ENCODE measurements around the gene COPS3. TPM values are rescaled to one million over a fixed set of nuclear protein-coding genes. Genes with fewer than 3 reads are reported as not detected.

The COPS3 gene
- total and polyA plus RNA-seq, 10 donors = 29.9 to 58.9 (median 44.5) TPM

DNA sequence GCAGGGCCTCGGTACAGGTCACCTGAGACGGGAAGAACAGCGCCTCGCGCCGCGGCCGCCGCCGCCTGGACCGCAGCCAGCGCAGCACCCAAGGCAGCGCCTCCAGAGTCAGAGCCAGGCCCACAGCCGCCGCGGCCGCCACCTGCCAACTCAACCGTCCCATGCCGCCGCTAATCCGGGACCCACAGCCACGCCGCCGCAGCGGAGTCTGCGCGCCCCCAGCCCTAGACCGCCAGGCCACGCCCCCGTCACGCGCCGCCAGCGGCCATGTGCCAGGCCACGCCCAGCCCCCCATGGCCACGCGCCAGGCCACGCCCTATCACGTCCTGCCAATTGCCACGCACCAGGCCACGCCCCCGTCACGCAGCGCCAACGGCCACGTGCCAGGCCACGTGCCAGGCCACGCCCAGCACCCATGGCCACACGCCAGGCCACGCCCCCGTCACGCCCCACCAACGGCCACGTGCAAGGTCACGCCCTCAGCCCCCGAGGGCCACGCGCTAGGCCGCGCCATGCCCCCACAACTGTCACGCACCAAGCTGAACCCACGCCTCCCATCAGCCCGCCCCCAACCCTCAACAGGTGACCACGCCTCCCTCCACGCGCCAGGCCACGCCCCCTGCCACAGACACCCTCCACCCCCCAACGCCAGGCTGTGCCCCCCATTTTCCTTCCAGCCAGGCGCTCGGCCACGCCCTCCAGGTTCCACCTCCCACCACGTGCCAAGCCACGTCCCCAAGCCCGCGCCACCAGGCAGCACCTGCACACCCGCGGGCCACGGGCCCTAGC lies 74.7 kb downstream of the COPS3 start, which contains the start of gene PLD6:
Gene PLD6, minus strand, starts transcription at position 210 of the 789 bp plus-strand sequence. Its CDS starts 47 bp downstream, at position 163.
- Histone ChIP-seq H3K27me3 (replicated peaks in 1 of 7) (no peaks in the 10 kb centered on the region), H3K36me3 (peaks cover 0 to 34% (median 11%) of the 10 kb centered on the region in 6 donors), H3K9me3 (no peaks in the 10 kb centered on the region), H3K4me3 (peak within 1 kb of the TSS; percentile 43 to 76 (median 52)), H3K4me1 (peaks cover 16 to 58% (median 34%) of the 10 kb centered on the region in 6 donors), H3K27ac (peak within 1 kb of the TSS; percentile 13 to 84 (median 80))
- peak; percentile 61 to 88 (median 66) for TF ChIP-seq POLR2AphosphoS5 (IDR thresholded peaks at IDR 0.05)
- TF ChIP-seq, protein P1, sequence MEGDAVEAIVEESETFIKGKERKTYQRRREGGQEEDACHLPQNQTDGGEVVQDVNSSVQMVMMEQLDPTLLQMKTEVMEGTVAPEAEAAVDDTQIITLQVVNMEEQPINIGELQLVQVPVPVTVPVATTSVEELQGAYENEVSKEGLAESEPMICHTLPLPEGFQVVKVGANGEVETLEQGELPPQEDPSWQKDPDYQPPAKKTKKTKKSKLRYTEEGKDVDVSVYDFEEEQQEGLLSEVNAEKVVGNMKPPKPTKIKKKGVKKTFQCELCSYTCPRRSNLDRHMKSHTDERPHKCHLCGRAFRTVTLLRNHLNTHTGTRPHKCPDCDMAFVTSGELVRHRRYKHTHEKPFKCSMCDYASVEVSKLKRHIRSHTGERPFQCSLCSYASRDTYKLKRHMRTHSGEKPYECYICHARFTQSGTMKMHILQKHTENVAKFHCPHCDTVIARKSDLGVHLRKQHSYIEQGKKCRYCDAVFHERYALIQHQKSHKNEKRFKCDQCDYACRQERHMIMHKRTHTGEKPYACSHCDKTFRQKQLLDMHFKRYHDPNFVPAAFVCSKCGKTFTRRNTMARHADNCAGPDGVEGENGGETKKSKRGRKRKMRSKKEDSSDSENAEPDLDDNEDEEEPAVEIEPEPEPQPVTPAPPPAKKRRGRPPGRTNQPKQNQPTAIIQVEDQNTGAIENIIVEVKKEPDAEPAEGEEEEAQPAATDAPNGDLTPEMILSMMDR (IDR thresholded peaks at IDR 0.05 in 8 of 11, conservative IDR thresholded peaks at IDR 0.05 in 3 of 11) = no peak
- 20 to 47% (median 30%) methylated on average over 18 to 78 of the region's 78 CpGs for WGBS, 5 donors
- peak; percentile 94 for DNase-seq
- intact Hi-C loops (cut with DNase I; ENCODE audit: low total_unique reads) = no loop called here

DNA sequence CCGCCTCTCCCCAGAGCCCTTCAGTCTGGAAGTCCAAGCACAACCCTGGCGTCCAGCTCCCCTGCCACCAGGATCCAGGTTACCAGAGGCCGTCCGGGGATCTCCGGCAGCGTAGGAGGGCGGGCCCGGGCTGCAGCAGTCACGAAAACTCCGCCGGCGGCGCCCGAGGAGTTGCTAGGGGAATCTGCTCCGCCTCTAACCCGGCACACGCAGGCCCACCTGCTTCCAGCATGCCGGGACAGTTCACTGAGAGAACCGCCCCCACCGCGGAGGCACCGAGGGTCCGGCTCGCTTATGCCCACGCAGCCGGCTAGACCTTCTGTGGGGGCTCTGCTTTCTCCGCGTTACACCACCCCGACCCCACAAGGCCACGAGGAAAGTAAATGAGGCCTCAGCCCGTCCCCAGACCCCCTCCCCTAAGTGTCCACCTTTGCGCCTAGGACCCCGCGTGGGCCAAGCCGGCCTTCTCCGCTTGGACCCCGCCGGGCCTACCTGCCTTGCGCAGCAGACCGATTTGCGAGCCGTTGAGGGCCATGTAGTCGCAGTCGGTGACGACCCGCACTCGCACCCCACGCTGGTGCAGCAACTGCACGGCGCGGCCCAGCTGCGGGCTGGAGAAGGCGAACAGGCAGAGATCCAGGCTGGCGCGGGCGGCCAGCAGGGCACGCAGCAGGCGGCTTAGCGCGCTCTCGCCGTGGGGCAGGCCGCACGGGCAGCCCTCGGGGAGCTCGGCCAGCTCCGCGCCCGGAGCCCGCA lies 75.5 kb downstream of the COPS3 start:
- DNase-seq = peak; percentile 91
- Histone ChIP-seq H3K36me3 (peaks cover 0 to 32% (median 5%) of the 10 kb centered on the region in 6 donors), H3K27ac (peak overlapping the region; percentile 11 to 84 (median 80)), H3K4me3 (peak overlapping the region; percentile 43 to 76 (median 52)), H3K9me3 (no peaks in the 10 kb centered on the region), H3K27me3 (replicated peaks in 1 of 7) (no peaks in the 10 kb centered on the region), H3K4me1 (peaks cover 16 to 62% (median 39%) of the 10 kb centered on the region in 6 donors)
- 12 to 26% (median 15%) methylated on average over 38 to 70 of the region's 70 CpGs for WGBS, 5 donors
- TF ChIP-seq POLR2A (IDR thresholded peaks at IDR 0.05) = no peak
- TF ChIP-seq, protein P1 (IDR thresholded peaks at IDR 0.05 in 8 of 11, conservative IDR thresholded peaks at IDR 0.05 in 3 of 11) = no peak
- peak in 2 of 3 donors; percentile 40 to 47 for TF ChIP-seq POLR2AphosphoS5 (IDR thresholded peaks at IDR 0.05)
- intact Hi-C loops (cut with DNase I; ENCODE audit: low total_unique reads) = no loop called here

DNA sequence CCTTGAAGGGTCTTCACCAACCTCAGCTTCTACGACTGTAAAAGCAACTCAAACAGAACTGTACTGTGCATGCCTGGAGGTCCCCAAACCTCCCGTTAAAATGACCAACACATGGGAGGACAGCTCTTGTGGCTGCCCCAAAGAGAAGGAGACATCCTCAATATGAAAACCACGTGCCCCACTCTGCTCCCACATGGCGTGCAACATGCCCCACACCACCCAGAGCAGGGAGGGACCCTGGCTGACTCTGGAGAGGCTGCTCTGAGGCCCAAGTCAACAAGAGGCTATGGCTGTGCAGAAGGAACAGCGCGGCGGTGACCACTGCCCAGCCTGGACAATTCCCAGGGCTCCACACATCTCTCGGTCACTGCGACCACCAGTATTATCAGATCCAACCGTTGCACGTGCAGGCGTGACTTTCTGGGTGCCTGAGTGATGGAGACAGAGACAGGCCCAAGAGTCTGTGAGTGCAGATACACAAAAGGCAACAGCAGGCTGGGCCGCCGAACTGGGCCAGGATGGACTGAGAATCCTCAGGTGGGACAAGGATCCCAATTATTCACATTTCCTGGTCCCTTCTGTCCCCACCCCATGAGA lies 76.3 kb downstream of the COPS3 start:
- Histone ChIP-seq H3K9me3 (no peaks in the 10 kb centered on the region), H3K4me1 (peaks cover 16 to 68% (median 39%) of the 10 kb centered on the region in 6 donors), H3K27me3 (replicated peaks in 1 of 7) (no peaks in the 10 kb centered on the region), H3K27ac (peak overlapping the region in 5 of 8 donors; percentile 1 to 84 (median 82)), H3K36me3 (peaks cover 0 to 26% (median 5%) of the 10 kb centered on the region in 6 donors), H3K4me3 (peak overlapping the region; percentile 43 to 76 (median 52))
- WGBS, 5 donors = 79 to 91% (median 83%) methylated on average over 9 to 14 of the region's 14 CpGs
- intact Hi-C loops (cut with DNase I; ENCODE audit: low total_unique reads) = no loop called here
- no peak for TF ChIP-seq POLR2AphosphoS5 (IDR thresholded peaks at IDR 0.05)
- no peak for TF ChIP-seq POLR2A (IDR thresholded peaks at IDR 0.05)
- TF ChIP-seq, protein P1 (IDR thresholded peaks at IDR 0.05 in 8 of 11, conservative IDR thresholded peaks at IDR 0.05 in 3 of 11) = no peak
- no peak for DNase-seq
